ENCODE results near the gene DDX23.

The DDX23 gene

GRCh38 chr12:48822139-48822538 is 29.8 kb downstream of the DDX23 start:
- no peak for FAIRE-seq

- no peak for FAIRE-seq
Observed at GRCh38 chr12:48819986-48820725, 31.8 kb downstream of the DDX23 start.

- FAIRE-seq, result no peak
Observed at GRCh38 chr12:48818831-48819590, 33.0 kb downstream of the DDX23 start.

- FAIRE-seq, result no peak
Observed at GRCh38 chr12:48817873-48818830, 33.8 kb downstream of the DDX23 start, which contains the start of gene CACNB3. TSS of gene CACNB3 (plus strand) at chr12:48818496. CDS start at chr12:48818930, 434 bp downstream.

- no peak for FAIRE-seq
Observed at GRCh38 chr12:48816143-48816854, 35.7 kb downstream of the DDX23 start.

GRCh38 chr12:48815126-48816110 is 36.5 kb downstream of the DDX23 start:
- no peak for FAIRE-seq

- no peak for FAIRE-seq
Observed at GRCh38 chr12:48814262-48815125, 37.5 kb downstream of the DDX23 start.

GRCh38 chr12:48813465-48814261 is 38.3 kb downstream of the DDX23 start:
- FAIRE-seq, result no peak

- FAIRE-seq, result no peak
Observed at GRCh38 chr12:48812389-48812788, 39.6 kb downstream of the DDX23 start.

GRCh38 chr12:48811437-48812090 is 40.4 kb downstream of the DDX23 start:
- FAIRE-seq, result no peak

GRCh38 chr12:48810903-48811431 is 41.0 kb downstream of the DDX23 start:
- FAIRE-seq, result no peak

- no peak for FAIRE-seq
Observed at GRCh38 chr12:48807981-48808380, 44.0 kb downstream of the DDX23 start.

- FAIRE-seq, result no peak
Observed at GRCh38 chr12:48803675-48804074, 48.3 kb downstream of the DDX23 start.

- FAIRE-seq, result no peak
Observed at GRCh38 chr12:48800971-48801370, 51.0 kb downstream of the DDX23 start.

GRCh38 chr12:48800457-48800856 is 51.5 kb downstream of the DDX23 start:
- FAIRE-seq, result no peak

GRCh38 chr12:48796976-48797375 is 55.0 kb downstream of the DDX23 start:
- FAIRE-seq, result no peak

GRCh38 chr12:48795550-48796455 is 56.2 kb downstream of the DDX23 start:
- FAIRE-seq, result peak; percentile 89
